GM21825 (cell line): ENCODE results near the gene TIMP1.

ENCODE experiments used
- ATAC-seq: cut with Tn5 transposase; IDR thresholded peaks from one replicate; pipeline ENCODE4 v1.9.1; 2021; ENCODE audit warnings: mild to moderate bottlenecking, moderate library complexity; ENCODE audit not compliant: unreplicated experiment

The TIMP1 gene

DNA sequence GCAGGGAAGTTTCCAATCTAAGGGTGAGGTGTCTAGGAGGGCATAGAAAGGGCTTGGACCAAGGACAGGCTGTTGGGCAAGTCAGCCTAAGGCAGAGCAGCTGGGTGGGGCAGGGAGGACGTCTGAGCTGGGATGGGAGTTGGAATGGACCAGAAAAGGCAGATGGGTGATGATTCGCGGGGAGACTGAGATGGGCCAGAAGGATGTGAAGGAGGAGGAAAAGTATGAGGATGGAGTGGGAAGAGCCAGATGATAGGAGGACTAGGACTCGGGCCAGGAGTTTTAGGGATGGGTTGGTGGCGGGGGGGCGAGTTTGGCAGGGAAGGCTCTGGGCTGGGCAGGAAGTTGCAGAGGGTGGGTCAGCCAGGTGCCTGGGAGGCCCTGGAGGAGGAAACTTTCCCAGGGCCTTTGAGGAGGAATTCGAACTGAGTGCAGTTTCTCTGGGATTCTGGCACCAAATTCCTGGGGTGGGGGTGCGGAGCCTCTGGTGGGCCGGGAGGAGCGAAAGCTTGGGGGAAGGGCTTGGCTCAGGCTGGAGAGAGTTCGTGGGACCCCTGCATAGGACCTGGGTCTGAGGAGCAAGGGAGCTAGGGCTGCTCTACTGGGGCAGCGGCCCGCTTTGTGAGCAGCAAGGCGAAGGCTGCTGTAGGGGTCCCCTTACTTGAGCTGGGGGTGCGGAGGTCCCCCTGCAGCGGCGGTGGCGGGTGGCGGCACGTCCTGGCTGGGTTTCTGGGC lies 8.7 kb upstream of the TIMP1 start:
- no peak for ATAC-seq

DNA sequence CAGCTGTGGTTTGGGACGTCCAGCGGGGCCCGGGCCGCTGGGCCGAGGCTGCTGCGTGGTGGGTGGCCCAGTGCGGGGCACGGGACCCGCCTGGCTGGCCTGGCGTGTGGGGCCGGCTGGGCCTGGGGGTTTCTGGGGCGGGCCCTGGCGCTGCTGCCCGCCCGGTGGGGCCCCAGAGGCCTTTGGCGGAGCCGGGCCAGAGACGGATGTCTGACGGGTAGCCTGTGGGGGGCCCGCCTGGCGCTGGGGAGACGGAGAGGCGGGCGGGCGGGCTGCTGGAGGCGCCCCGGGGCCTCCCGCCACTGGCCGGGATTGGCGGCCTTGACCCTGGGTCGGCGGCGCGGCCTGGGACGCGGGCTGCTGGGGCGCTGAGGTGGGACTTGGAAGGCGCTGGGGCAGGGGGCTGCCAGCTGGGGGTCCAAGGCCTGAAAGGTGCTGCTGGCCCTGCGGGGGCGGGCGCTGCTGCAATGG lies 8.1 kb upstream of the TIMP1 start:
- ATAC-seq: no peak

DNA sequence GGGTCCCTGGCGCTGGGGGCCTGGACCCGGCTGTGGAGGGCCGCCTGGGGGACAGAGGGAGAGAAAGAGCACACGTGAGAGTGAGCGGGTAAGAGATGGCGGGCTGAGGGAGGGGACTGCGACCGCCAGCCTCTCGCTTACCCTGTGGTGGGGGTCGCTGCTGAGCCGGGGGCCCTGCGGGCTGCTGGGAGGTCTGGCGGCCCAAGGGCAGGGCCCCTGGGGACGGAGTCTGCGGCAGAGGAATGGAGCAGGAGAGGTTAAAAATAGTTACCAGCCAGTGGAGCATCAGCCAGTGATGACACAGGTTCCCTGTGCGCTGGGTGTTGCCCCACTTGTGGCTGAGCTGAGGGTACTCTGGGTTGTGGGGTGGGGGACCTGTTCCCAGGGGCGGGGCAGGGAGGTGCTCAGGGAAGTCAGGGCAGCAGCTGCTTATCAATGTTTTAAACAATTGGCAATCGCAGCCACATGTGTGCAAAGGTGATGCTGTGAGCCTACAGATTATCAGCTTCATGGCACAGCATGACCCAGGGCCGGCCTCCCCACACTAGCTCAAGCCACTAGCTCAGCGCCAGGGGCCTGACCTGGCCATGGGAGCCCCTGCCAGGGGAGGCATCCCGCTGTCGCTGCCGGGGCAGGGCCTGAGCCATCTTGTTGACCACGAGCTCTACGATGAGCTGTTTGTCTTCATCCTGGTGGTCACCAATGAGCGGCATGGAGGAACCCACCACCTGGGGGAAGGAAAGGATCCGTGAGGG lies 7.5 kb upstream of the TIMP1 start:
- ATAC-seq: no peak

DNA sequence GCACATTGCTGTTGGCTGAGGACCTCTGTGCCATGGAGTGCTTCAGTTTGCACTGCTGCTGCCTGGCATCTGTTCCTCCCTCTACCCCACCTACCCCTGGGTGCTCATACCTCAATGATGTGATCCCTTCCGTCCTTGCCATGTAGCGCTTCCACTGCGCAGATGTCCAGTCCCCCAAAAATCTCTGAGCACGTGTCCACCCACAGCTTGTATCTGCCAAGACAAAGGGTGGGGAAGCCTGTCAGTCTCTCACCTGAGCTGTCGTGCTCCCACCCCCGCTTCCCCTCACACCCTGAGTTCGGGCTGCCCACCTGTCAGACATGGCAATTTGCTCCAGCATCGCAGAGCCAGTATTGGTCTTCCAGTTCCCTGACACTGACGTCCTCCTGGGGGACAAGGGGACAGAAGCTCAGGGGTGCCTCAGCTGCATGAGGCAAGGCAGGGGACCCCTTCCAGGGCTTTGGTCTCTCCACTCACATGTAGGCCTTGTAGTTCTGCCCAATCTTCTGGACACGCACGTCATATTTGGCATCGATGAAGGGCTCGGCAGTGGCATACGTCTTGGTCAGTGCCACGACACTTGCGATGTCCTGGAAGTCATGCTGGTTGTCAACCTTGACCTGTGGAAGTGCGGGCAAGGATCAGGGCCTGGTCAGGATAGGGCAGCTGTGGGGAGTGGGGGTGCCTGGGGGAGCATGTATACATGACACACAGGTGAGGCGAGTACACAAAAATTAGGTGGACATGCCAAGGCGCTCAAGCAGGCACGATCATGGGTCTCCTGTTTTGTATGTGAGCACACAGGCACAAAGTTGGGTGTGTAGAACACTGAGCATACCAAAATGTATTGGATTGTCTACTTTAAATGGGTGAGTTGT lies 6.0 kb upstream of the TIMP1 start:
- no peak for ATAC-seq

DNA sequence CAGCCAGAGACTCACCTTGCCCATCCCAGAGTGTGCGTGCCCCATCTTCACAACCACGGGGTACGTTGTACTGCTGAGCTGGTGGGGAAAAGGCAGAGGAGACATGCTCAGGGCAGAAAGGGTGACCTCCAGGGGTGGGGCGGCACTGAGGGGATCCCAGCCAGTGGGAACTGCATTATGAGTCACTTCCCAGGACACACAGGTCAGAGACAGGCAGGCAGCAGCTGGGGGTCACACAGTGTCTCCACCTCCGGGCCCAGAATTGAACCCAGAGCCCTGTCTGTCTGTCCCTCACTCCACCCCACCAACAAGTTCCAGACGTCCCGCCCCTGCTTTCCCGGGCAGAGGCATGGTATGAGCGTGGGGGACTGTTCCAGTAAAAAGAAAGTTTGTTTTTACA lies 4.8 kb upstream of the TIMP1 start:
- no peak for ATAC-seq

DNA sequence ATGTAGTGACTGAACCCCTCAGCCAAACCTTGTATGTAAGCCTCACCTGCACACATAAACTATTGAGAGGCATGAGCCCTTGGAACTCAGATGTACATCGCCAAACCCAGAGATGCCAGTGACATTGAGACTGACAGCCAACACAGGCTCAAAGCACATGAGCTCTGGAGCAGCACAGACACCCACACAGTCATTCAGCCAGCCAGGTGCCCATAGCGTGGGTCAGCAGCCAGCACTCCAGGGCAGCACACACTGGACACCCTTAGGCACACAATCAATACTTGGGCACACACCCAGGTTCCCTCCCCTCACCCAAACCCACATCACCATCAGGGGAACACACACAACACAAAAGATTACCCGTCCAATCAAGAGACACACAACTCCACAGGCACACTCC lies 4.3 kb upstream of the TIMP1 start:
- ATAC-seq: no peak

DNA sequence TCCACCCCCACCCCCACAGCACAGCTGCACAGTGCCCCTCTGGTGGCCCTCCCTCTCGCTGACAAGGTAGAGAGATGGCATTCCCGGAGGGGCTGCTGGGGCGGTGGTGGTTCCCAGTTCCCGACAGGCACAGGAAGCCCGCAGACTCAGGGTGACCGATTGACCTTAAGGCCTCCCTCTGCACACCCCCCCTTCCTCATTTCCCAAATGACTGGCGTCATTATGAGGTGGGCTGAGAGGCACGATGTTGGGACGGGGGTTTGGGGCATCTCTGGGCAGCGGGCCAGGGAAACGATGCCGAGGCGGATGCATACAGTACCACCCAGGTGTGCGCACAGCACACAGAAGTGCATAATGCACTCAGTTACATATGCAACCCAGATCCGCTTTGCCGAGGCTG lies 3.5 kb upstream of the TIMP1 start:
- ATAC-seq: no peak

DNA sequence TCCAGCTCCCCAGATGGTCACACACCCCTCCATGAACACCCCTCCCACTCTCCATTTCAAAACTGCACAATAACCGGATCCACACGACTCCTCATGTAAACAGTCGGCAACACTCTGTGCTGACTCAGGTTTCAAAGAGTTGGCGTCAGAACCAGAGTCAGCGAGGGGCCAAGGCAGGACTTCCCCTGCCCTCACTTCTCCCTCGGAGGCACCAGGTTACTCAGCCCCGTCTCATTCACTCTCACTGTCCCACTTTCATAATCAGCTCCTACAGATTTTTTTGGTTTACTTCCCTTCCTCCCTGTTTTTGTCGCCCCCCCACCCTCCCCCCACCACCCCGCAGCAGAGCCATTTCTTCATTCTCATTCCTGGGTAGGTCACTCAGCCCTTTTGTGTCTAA lies 2.7 kb upstream of the TIMP1 start:
- no peak for ATAC-seq

DNA sequence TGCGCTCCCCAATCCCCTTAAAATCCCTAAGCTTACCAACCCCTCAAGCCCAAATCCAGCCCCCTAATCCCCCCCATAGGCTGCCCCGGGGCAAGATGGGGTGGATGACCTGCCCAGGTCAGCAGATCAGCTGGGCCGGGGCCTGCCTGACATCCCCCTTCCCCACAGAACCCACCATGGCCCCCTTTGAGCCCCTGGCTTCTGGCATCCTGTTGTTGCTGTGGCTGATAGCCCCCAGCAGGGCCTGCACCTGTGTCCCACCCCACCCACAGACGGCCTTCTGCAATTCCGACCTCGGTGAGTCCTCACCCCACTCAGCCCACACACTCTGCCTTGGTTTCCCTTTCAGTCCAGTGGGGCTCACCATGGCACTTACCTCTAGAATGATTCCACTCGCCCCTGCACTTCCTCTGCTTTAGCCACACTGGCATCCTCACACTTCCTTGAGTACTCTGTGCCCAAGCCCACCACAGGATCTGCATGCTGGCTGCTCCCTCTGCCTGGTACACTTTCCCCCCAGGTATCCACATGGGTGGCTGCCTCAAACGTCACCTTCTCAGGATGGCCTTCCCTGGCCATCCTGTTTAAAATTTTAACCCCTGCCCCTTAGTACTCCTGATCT lies 1.1 kb downstream of the TIMP1 start:
- no peak for ATAC-seq

DNA sequence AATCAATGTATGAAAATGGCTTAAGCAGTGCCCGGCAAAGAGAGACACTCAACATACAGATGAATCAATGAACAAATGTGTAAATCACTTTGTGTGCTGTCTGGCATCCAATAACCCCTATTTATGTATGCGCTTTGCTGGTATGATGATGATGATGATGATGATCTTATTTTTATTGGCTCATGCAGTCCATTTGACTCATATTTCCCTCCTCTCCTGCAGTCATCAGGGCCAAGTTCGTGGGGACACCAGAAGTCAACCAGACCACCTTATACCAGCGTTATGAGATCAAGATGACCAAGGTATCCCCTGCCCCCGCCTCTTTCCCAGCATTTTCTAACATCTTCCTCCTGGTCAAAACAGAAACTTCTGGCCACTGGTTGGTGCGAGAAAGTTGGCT lies 2.5 kb downstream of the TIMP1 start:
- no peak for ATAC-seq

DNA sequence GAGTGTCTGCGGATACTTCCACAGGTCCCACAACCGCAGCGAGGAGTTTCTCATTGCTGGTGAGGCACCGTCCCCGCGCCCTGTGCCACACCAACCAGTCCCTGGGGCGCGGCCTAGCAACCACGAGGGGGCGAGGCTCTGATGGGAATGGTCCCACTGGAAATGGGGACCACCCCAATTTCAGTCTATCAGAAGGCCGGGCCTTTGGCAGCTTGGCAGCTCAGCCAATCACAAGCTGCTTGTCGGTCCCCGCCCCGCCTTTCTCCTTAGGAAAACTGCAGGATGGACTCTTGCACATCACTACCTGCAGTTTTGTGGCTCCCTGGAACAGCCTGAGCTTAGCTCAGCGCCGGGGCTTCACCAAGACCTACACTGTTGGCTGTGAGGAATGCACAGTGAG lies 3.0 kb downstream of the TIMP1 start:
- no peak for ATAC-seq

DNA sequence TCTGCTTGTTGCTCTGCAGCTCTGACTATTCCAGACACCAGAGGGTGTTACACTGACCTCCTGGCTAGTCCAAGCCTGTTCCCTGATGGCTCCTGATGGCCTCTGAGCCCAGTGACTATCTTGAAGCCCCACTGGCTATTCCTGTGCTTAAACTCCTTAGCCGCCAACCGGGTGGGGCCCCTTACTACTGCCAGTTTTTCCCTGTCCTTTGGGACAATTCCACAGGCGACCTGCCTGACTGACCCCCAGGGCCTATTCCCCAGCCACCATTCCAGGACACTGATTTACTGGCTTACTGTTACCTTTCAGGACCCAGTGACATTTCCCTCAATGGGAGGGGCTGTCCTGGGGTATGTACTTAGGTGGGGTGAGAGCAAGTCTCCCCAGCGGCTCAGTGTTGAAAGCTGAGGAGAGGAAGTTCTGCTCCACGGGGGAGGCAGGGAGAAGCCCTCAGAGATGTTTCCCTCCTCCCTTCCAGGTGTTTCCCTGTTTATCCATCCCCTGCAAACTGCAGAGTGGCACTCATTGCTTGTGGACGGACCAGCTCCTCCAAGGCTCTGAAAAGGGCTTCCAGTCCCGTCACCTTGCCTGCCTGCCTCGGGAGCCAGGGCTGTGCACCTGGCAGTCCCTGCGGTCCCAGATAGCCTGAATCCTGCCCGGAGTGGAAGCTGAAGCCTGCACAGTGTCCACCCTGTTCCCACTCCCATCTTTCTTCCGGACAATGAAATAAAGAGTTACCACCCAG lies 4.0 kb downstream of the TIMP1 start:
- no peak for ATAC-seq

DNA sequence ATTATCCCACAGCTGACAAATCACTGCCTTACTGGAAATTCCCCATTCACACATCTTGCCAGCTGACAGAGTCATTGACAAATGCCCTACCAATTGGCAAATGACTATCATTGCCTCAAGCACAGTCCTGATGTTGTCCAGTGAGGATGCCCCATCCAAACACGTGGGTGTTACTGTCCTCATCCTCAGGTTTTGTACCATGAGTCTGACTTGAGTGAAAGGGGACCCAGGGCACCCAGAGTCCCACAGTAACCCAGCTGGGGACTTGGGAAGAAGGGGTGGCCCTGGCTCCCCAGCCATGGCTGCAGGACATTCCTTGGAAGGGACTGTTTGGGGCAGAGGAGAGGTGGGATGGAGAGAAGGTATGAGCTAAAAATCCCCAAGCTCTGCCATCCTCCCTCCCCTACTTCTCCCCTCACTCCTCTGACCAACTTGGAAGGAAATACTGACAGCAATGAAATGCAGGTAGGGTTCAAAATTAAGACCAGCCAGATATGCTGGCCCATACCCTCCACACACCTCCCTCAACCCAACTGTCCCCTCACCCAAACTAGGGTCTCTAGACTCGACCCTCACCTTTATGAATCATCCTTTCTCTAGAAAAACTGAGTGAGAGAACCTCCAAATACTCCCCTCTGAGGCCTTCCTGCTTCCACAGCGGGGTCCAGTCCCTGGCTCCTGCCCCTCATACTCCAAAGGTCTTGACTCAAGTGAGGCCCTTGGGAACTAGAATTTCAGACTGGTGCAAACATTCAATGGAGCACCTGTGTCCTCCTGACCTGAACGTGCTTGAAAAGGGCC lies 5.1 kb downstream of the TIMP1 start:
- ATAC-seq: no peak

DNA sequence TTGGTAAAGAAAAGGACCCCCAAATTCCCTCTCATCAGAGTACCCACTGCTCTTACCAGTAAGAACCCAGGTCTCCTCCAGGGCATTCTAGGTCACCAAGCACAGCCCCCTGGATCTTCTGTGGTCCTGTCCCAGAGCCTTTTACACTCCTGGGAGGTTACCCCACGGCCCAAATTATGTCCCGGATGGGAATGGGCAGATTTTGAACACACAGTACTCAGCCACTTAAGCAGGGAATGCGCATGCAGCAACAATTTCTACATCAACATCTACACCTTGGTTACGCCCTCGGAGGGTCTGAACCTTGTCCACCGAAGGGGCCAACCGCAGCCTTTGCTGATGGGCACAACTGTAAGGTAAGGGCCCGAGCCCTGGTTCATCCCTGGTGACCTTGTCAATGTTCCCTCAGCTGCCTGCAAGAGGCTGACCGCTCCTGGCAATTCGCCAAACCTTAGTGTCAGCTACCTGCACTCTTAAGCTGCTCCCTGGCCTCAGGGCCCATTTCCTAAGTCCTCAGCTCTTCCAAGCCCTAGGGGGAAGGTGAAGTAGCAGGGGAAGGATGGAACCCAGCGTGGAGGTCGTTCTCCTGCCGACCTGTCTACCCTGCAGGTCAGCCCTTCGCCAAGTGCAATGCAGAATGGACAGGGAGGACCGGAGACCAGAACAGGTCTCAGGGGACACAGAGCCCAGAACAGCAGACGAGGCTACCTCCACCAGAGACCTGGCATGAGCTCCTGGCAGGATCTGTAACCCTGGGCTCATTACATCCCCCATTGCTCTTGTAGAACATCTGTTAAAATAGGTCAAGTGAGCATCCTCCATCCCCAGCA lies 5.9 kb downstream of the TIMP1 start:
- ATAC-seq: no peak

DNA sequence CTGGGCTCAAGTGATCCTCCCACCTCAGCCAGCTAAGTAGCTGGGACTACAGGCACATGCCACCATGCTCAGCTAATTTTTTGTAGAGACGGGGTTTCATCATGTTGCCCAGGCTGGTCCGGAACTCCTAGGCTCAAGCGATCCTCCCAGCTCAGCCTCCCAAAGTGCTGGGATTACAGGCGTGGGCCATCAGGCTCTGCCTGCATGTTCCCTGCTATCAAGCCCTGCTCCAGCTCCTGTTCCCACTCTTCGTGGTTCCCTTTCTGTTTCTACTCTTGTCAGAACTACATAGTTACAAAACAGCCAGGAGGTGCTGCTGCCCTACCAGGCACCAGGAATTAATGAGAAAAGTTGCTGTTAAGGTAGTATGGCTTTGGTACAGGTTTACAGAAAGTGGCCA lies 8.7 kb downstream of the TIMP1 start:
- no peak for ATAC-seq

DNA sequence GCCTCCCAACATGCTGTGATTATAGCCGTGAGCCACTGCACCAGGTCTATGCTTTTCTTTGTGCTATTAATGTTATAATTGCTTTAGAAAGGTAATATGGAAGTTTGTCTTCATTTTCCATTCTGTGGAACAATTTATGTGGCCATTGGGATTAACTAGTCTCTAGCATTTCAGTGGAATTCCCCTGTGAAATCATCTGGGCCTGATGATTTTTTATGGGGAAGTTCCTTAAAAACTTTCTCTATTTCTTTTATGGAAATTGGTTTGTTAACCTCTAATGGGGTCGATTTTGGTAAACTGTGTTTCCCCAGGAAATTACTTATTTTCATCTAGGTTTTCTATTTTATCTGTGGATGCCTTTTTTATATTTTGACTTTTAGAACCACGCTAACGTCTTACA lies 11.3 kb downstream of the TIMP1 start:
- no peak for ATAC-seq

DNA sequence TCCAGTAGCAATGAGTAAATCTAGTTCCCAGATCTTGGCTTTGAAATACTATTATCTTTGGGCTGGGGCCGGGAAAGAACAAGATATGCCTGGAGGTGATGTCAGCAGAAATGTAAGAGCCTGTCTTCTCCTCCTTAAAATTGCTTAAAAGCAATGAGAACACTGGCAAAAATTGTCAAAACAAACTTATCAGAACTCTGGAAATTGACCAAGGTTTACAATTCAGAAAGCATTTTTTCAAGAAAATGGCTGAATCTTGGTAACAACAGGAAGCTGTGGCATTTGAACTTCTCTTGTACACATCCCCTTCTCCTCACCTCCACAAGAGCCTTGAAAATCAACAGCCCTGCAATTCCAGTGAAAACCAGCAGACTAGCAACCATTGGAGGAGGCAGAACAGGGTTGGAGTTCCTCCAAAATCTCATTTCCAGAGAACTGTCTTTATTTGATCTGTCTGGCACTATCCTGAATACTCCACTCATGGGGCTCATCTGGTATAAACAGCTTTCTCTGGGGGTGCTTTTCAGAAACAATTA lies 13.5 kb downstream of the TIMP1 start:
- ATAC-seq: no peak

DNA sequence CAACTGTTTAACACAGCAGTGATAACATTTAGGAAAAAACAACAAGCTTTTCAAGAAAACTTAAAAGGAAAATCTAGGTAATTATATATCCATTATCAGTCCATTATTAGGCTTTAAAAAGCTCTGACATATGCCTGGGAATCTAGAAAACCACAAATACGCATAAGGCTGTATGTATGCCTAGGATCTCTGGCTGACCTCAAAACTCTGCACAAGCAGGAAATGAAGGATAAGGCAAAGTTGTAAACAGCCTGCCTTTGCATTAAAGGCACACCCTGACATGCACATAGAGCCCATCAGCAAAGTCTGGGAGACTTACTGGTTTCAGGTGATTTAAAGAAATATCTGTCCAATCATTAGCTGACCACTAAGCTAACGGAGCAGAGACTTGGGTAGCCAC lies 14.0 kb downstream of the TIMP1 start:
- no peak for ATAC-seq
